ENCODE results near the gene YARS1. TPM values are rescaled to one million over a fixed set of nuclear protein-coding genes. Genes with fewer than 3 reads are reported as not detected.
A peak's percentile ranks its signal among the peaks of the same experiment; 100 is the strongest.

YARS1 gene
- total and polyA plus RNA-seq, 2 experiments from 2014 or later = 80.3 to 125 TPM

- H3K36me3 ChIP-seq = no peaks in the 10 kb centered on the region
- H3K9me3 ChIP-seq (ENCODE audit: low read depth) = no peaks in the 10 kb centered on the region
- no peak overlapping the region for H3K4me3 ChIP-seq
- TF ChIP-seq CTCF (IDR thresholded peaks at IDR 0.05; ENCODE audit: low read depth, low read length) = no peak
- H3K27me3 ChIP-seq = peaks cover 10% of the 10 kb centered on the region
- H3K4me1 ChIP-seq (ENCODE audit: low read depth) = no peaks in the 10 kb centered on the region
- no peak overlapping the region for H3K27ac ChIP-seq
- DNase-seq (ENCODE audit: low read depth in 1 of 2, low spot score in 1 of 2) = peak in 1 of 2 donors; percentile 29
Measured at GRCh38 chr1:32733582-32734321, 83.4 kb downstream of the YARS1 start.

- no peak overlapping the region for H3K4me3 ChIP-seq
- H3K27ac ChIP-seq = no peak overlapping the region
- H3K9me3 ChIP-seq (ENCODE audit: low read depth) = no peaks in the 10 kb centered on the region
- H3K36me3 ChIP-seq = no peaks in the 10 kb centered on the region
- H3K4me1 ChIP-seq (ENCODE audit: low read depth) = no peaks in the 10 kb centered on the region
- no peak for DNase-seq (ENCODE audit: low read depth in 1 of 2, low spot score in 1 of 2)
- no peak for TF ChIP-seq CTCF (IDR thresholded peaks at IDR 0.05; ENCODE audit: low read depth, low read length)
- H3K27me3 ChIP-seq = no peaks in the 10 kb centered on the region
Measured at GRCh38 chr1:32729254-32730046, 87.7 kb downstream of the YARS1 start.

- Histone ChIP-seq H3K27me3 (no peaks in the 10 kb centered on the region), H3K9me3 (ENCODE audit: low read depth) (no peaks in the 10 kb centered on the region)
- no peak for DNase-seq (ENCODE audit: low read depth in 1 of 2, low spot score in 1 of 2)
Measured at GRCh38 chr1:32728413-32729077, 88.6 kb downstream of the YARS1 start.

GRCh38 chr1:32727876-32728275 is 89.3 kb downstream of the YARS1 start:
- DNase-seq (ENCODE audit: low read depth in 1 of 2, low spot score in 1 of 2) = no peak
- no peak for TF ChIP-seq CTCF (IDR thresholded peaks at IDR 0.05; ENCODE audit: low read depth, low read length)
- no peaks in the 10 kb centered on the region for H3K36me3 ChIP-seq
- no peaks in the 10 kb centered on the region for H3K27me3 ChIP-seq
- H3K4me3 ChIP-seq = no peak overlapping the region
- H3K9me3 ChIP-seq (ENCODE audit: low read depth) = no peaks in the 10 kb centered on the region
- no peak overlapping the region for H3K27ac ChIP-seq
- H3K4me1 ChIP-seq (ENCODE audit: low read depth) = no peaks in the 10 kb centered on the region

More at GRCh38 chr1:32728413-32729077, 88.6 kb downstream of the YARS1 start:
- H3K36me3 ChIP-seq = no peaks in the 10 kb centered on the region
- H3K27ac ChIP-seq = no peak overlapping the region
- TF ChIP-seq CTCF (IDR thresholded peaks at IDR 0.05; ENCODE audit: low read depth, low read length) = no peak
- H3K4me3 ChIP-seq = no peak overlapping the region
- H3K4me1 ChIP-seq (ENCODE audit: low read depth) = no peaks in the 10 kb centered on the region

- TF ChIP-seq CTCF (IDR thresholded peaks at IDR 0.05; ENCODE audit: low read depth, low read length) = no peak
- H3K27ac ChIP-seq = no peak overlapping the region
- no peak overlapping the region for H3K4me3 ChIP-seq
- DNase-seq (ENCODE audit: low read depth in 1 of 2, low spot score in 1 of 2) = no peak
- no peaks in the 10 kb centered on the region for H3K9me3 ChIP-seq (ENCODE audit: low read depth)
- H3K27me3 ChIP-seq = no peaks in the 10 kb centered on the region
- H3K36me3 ChIP-seq = no peaks in the 10 kb centered on the region
- H3K4me1 ChIP-seq (ENCODE audit: low read depth) = no peaks in the 10 kb centered on the region
Measured at GRCh38 chr1:32725615-32725982, 91.6 kb downstream of the YARS1 start.

Other genes starting within 250 kb of the YARS1 start
- gene ZBTB8OS, start 166.8 kb downstream of the YARS1 start, total RNA-seq = 31.7 and 37.1 TPM in 2 replicates
- gene ZBTB8OS, start 166.8 kb downstream of the YARS1 start, polyA plus RNA-seq = 52.0 and 66.8 TPM in 2 replicates
- gene RBBP4, start 166.2 kb downstream of the YARS1 start, total RNA-seq = 275 and 279 TPM in 2 replicates
- gene RBBP4, start 166.2 kb downstream of the YARS1 start, polyA plus RNA-seq = 336 and 405 TPM in 2 replicates
- gene SYNC, start 114.6 kb downstream of the YARS1 start, total RNA-seq = 2.5 and 4.5 TPM in 2 replicates
- gene SYNC, start 114.6 kb downstream of the YARS1 start, polyA plus RNA-seq = 1.2 and 1.6 TPM in 2 replicates
- gene S100PBP, start 295 bp upstream of the YARS1 start, total RNA-seq = 23.0 and 40.5 TPM in 2 replicates
- gene S100PBP, start 295 bp upstream of the YARS1 start, polyA plus RNA-seq = 30.5 and 37.4 TPM in 2 replicates
- gene FNDC5, start 53.6 kb upstream of the YARS1 start, total RNA-seq = 34.2 and 40.7 TPM in 2 replicates
- gene FNDC5, start 53.6 kb upstream of the YARS1 start, polyA plus RNA-seq = 18.0 and 37.4 TPM in 2 replicates
- 3.7 TPM in 1 of 2 replicates, not detected in the other for gene HPCA, start 69.1 kb upstream of the YARS1 start, total RNA-seq
- gene HPCA, start 69.1 kb upstream of the YARS1 start, polyA plus RNA-seq = 1.6 TPM in 1 of 2 replicates, not detected in the other
- gene TMEM54, start 84.0 kb upstream of the YARS1 start, total RNA-seq = 30.3 and 61.6 TPM in 2 replicates
- gene TMEM54, start 84.0 kb upstream of the YARS1 start, polyA plus RNA-seq = 17.1 and 41.4 TPM in 2 replicates
- 15.8 and 28.5 TPM in 2 replicates for gene RNF19B, start 147.5 kb upstream of the YARS1 start, total RNA-seq
- gene RNF19B, start 147.5 kb upstream of the YARS1 start, polyA plus RNA-seq = 16.2 and 17.8 TPM in 2 replicates
- gene AK2, start 219.5 kb upstream of the YARS1 start, total RNA-seq = 201 and 263 TPM in 2 replicates
- gene AK2, start 219.5 kb upstream of the YARS1 start, polyA plus RNA-seq = 264 and 281 TPM in 2 replicates

All from cardiac muscle cell (in vitro differentiated cells and primary cell).